H1 (cell line): ENCODE results near the gene RNF224. TPM values are rescaled to one million over a fixed set of nuclear protein-coding genes. Genes with fewer than 3 reads are reported as not detected.

Experiments
- CTCF ChIA-PET: fragments of 300-600 bp; sonication (Branson Sonifier 250); formaldehyde crosslinking; loops from one replicate; lab custom pipeline; 2021; ENCODE audit not compliant: partially characterized antibody; lab: Charles Lee
- POLR2A ChIA-PET: fragments of 300-600 bp; sonication (Branson Sonifier 250); formaldehyde crosslinking; loops from one replicate; lab custom pipeline; 2021; ENCODE audit warnings: inconsistent platforms; ENCODE audit not compliant: partially characterized antibody; lab: Charles Lee
- DNase-seq, 2 experiments: peaks; one replicate each; pipeline versions ENCODE4 v3.0.0 to v3.0.0-alpha.2; 2010 to 2022; ENCODE audit warnings: low spot score in 2 of 2, low read depth in 1 of 2, mixed read lengths in 1 of 2
- FAIRE-seq: peaks from 2 replicates; lab custom pipeline; 2011; peaks lifted over from hg19 to GRCh38; lab: Jason Lieb, UNC
- H2AFZ ChIP-seq: 2 replicates; pipeline ENCODE4 v1.8.1; 2012; ENCODE audit warnings: low read length, inconsistent platforms
- H2AK5ac ChIP-seq: 2 replicates; pipeline ENCODE4 v1.6.1; 2013; ENCODE audit warnings: low read depth, low read length
- H2BK120ac ChIP-seq: replicated peaks from 2 replicates; pipeline ENCODE3; 2013; ENCODE audit warnings: low read depth, low read length, inconsistent platforms
- H2BK12ac ChIP-seq: 2 replicates; pipeline ENCODE4 v1.6.1; 2013; ENCODE audit warnings: low read depth, low read length
- H2BK15ac ChIP-seq: 2 replicates; pipeline ENCODE4 v1.6.1; 2013; ENCODE audit warnings: low read length
- H2BK20ac ChIP-seq: 2 replicates; pipeline ENCODE4 v1.6.1; 2013; ENCODE audit warnings: low read length
- H2BK5ac ChIP-seq: 2 replicates; pipeline ENCODE4 v1.6.1; 2013; ENCODE audit warnings: low read depth, low read length
- H3K14ac ChIP-seq: 2 replicates; pipeline ENCODE4 v1.6.1; 2013; ENCODE audit warnings: inconsistent platforms; ENCODE audit not compliant: insufficient read length
- H3K18ac ChIP-seq: 2 replicates; pipeline ENCODE4 v1.6.1; 2013; ENCODE audit warnings: low read length; ENCODE audit errors: extremely low read depth
- H3K23ac ChIP-seq: 2 replicates; pipeline ENCODE4 v1.6.1; 2013; ENCODE audit warnings: inconsistent platforms; ENCODE audit not compliant: insufficient read length
- H3K23me2 ChIP-seq: 2 replicates; pipeline ENCODE4 v1.6.1; 2013; ENCODE audit warnings: low read depth, low read length
- H3K27ac ChIP-seq: 2 replicates; pipeline ENCODE4 v1.6.1; 2011; ENCODE audit warnings: low read depth, low read length, inconsistent platforms
- H3K27me3 ChIP-seq, 4 experiments: replicated peaks in 1 of 4; 1 replicate in 1 of 4; 2 replicates in 3 of 4; pipeline versions ENCODE4 v1.6.1 to v1.8.1; 2011 to 2013; ENCODE audit warnings: low read length in 3 of 4, mild to moderate bottlenecking in 3 of 4, inconsistent platforms in 2 of 4, mixed read lengths in 2 of 4, moderate library complexity in 1 of 4; ENCODE audit not compliant: control insufficient read depth in 3 of 4, insufficient read depth in 3 of 4; ENCODE audit errors: extremely low read depth in 1 of 4
- H3K36me3 ChIP-seq, 4 experiments: 2 replicates each; pipeline versions ENCODE4 v1.6.1 to v1.8.1; 2011 to 2013; ENCODE audit warnings: mild to moderate bottlenecking in 4 of 4, low read length in 3 of 4, moderate library complexity in 2 of 4, control low read depth in 1 of 4, inconsistent platforms in 1 of 4; ENCODE audit not compliant: insufficient read depth in 4 of 4, control insufficient read depth in 2 of 4
- H3K4ac ChIP-seq: replicated peaks from 2 replicates; pipeline ENCODE3; 2013; ENCODE audit warnings: low read length, low read depth, mixed read lengths, inconsistent platforms; ENCODE audit not compliant: insufficient read length
- H3K4me1 ChIP-seq, 4 experiments: replicated peaks in 1 of 4; 1 replicate in 1 of 4; 2 replicates in 3 of 4; pipeline versions ENCODE4 v1.6.1 to v1.8.1; 2011 to 2013; ENCODE audit warnings: low read length in 3 of 4, inconsistent platforms in 2 of 4, mixed read lengths in 1 of 4; ENCODE audit not compliant: insufficient read depth in 4 of 4, control insufficient read depth in 3 of 4
- H3K4me2 ChIP-seq, 2 experiments: 2 replicates each; pipeline versions ENCODE4 v1.6.1 to v1.8.1; 2011 to 2013; ENCODE audit warnings: low read depth in 2 of 2, low read length in 2 of 2, control low read depth in 1 of 2, inconsistent platforms in 1 of 2, mild to moderate bottlenecking in 1 of 2; ENCODE audit not compliant: insufficient read depth in 1 of 2
- H3K4me3 ChIP-seq, 4 experiments: fragments of 200-600, 300-600 bp in 1 of 4; sonication (generic), shearing (Covaris generic), sonication (Bioruptor Twin) in 1 of 4; 2 replicates each; pipeline versions ENCODE4 v1.5.1 to v1.8.1; 2011 to 2016; ENCODE audit warnings: low read length in 4 of 4, low read depth in 3 of 4, control low read depth in 2 of 4, inconsistent platforms in 2 of 4, mild to moderate bottlenecking in 2 of 4, mixed read lengths in 1 of 4, moderate library complexity in 1 of 4; ENCODE audit not compliant: insufficient read depth in 2 of 4; ENCODE audit errors: extremely low read depth in 1 of 4
- H3K56ac ChIP-seq: replicated peaks from 2 replicates; pipeline ENCODE3; 2013; ENCODE audit warnings: low read depth, mild to moderate bottlenecking, mixed read lengths, low read length, inconsistent platforms; ENCODE audit not compliant: insufficient read length
- H3K79me1 ChIP-seq: 2 replicates; pipeline ENCODE4 v1.6.1; 2013; ENCODE audit warnings: low read depth, low read length, control low read depth
- H3K79me2 ChIP-seq, 2 experiments: 2 replicates each; pipeline versions ENCODE4 v1.6.1 to v1.8.1; 2012 to 2013; ENCODE audit warnings: low read length in 2 of 2, mild to moderate bottlenecking in 2 of 2, inconsistent platforms in 1 of 2; ENCODE audit not compliant: insufficient read depth in 2 of 2, control insufficient read depth in 1 of 2
- H3K9ac ChIP-seq, 4 experiments: replicated peaks in 1 of 4; 1 replicate in 1 of 4; 2 replicates in 3 of 4; pipeline versions ENCODE4 v1.6.1 to v1.8.1; 2011 to 2013; ENCODE audit warnings: low read depth in 3 of 4, low read length in 3 of 4, control low read depth in 2 of 4, mild to moderate bottlenecking in 2 of 4, moderate library complexity in 2 of 4, inconsistent platforms in 1 of 4; ENCODE audit errors: extremely low read depth in 1 of 4
- H3K9me3 ChIP-seq, 2 experiments: 2 replicates each; pipeline versions ENCODE4 v1.6.1 to v1.8.1; 2012 to 2013; ENCODE audit warnings: mild to moderate bottlenecking in 2 of 2, moderate library complexity in 2 of 2, control low read depth in 1 of 2, inconsistent platforms in 1 of 2, low read depth in 1 of 2, low read length in 1 of 2, mixed read lengths in 1 of 2; ENCODE audit not compliant: insufficient read depth in 2 of 2
- H4K20me1 ChIP-seq, 2 experiments: replicated peaks in 1 of 2; 2 replicates each; pipeline versions ENCODE3 to v1.8.1; 2011 to 2013; ENCODE audit warnings: inconsistent platforms in 2 of 2, low read length in 2 of 2, mild to moderate bottlenecking in 1 of 2; ENCODE audit not compliant: insufficient read depth in 2 of 2, control insufficient read depth in 1 of 2
- H4K5ac ChIP-seq: 2 replicates; pipeline ENCODE4 v1.6.1; 2013; ENCODE audit warnings: low read length, low read depth, mixed read lengths, inconsistent platforms; ENCODE audit not compliant: insufficient read length
- H4K8ac ChIP-seq: 2 replicates; pipeline ENCODE4 v1.8.0; 2013; ENCODE audit warnings: mild to moderate bottlenecking, moderate library complexity, low read length, inconsistent platforms; ENCODE audit not compliant: insufficient read depth; ENCODE audit errors: extremely low read depth
- H4K91ac ChIP-seq: replicated peaks from 2 replicates; pipeline ENCODE3; 2013; ENCODE audit warnings: low read length, mixed read lengths, inconsistent platforms; ENCODE audit not compliant: insufficient read length
- CBX8 ChIP-seq: fragments of 300-800, 300-1000 bp; sonication (generic); IDR thresholded peaks from 2 replicates; pipeline ENCODE4 v1.7.1; 2016; ENCODE audit warnings: low read depth, low read length, borderline replicate concordance
- FOSL1 ChIP-seq: IDR thresholded peaks from 2 replicates; pipeline ENCODE4 v1.6.1; 2011; ENCODE audit warnings: mild to moderate bottlenecking, low read depth, low read length, moderate library complexity; ENCODE audit not compliant: insufficient read depth
- HDAC2 ChIP-seq, 2 experiments: fragments of 300-600 bp in 1 of 2; sonication (generic) in 1 of 2; IDR thresholded peaks; 2 replicates each; pipeline ENCODE4 v1.6.1; 2011 to 2012; ENCODE audit warnings: low read depth in 2 of 2, low read length in 2 of 2, mild to moderate bottlenecking in 2 of 2, moderate library complexity in 2 of 2, borderline replicate concordance in 1 of 2, inconsistent platforms in 1 of 2
- JUN ChIP-seq: IDR thresholded peaks from 2 replicates; pipeline ENCODE4 v1.6.1; 2011; ENCODE audit warnings: low read depth, mild to moderate bottlenecking, improper control_type of control experiment, low read length
- POLR2A ChIP-seq, 2 experiments: IDR thresholded peaks; 1 replicate in 1 of 2; 2 replicates in 1 of 2; pipeline ENCODE4 v1.6.1; 2011; ENCODE audit warnings: low read depth in 2 of 2, low read length in 2 of 2, mild to moderate bottlenecking in 2 of 2; ENCODE audit errors: control extremely low read depth in 1 of 2
- RFX5 ChIP-seq: IDR thresholded peaks from 2 replicates; pipeline ENCODE4 v1.6.1; 2011; ENCODE audit warnings: low read depth, low read length, improper control_type of control experiment, borderline replicate concordance
- SIRT6 ChIP-seq: IDR thresholded peaks from one replicate; pipeline ENCODE4 v1.7.1; 2012; ENCODE audit warnings: low read length, inconsistent platforms
- SP1 ChIP-seq: IDR thresholded peaks from 2 replicates; pipeline ENCODE4 v1.6.1; 2011; ENCODE audit warnings: low read depth, low read length
- SRF ChIP-seq: IDR thresholded peaks from 2 replicates; pipeline ENCODE4 v1.6.1; 2011; ENCODE audit warnings: mild to moderate bottlenecking, low read depth, low read length, moderate library complexity
- TAF7 ChIP-seq: optimal IDR thresholded peaks from 2 replicates; pipeline ENCODE3; 2011; ENCODE audit warnings: low read depth, mild to moderate bottlenecking, inconsistent platforms, low read length, moderate library complexity, borderline replicate concordance
- TCF12 ChIP-seq: IDR thresholded peaks from 2 replicates; pipeline ENCODE4 v1.6.1; 2011; ENCODE audit warnings: low read depth, mild to moderate bottlenecking, low read length
- YY1 ChIP-seq: IDR thresholded peaks from 2 replicates; pipeline ENCODE4 v1.6.1; 2011; ENCODE audit warnings: low read depth, mild to moderate bottlenecking, low read length
- whole genome bisulfite sequencing, 2 experiments: shearing (Covaris generic) in 1 of 2; methylation state at CpG; one replicate each; pipeline versions ENCODE4 v1.1.6 to v1.1.7; 2013 to 2015; ENCODE audit warnings: low lambda C conversion rate in 2 of 2, mixed read lengths in 2 of 2, inconsistent platforms in 1 of 2, low coverage in 1 of 2, missing lambda C conversion rate in 1 of 2; ENCODE audit not compliant: insufficient replicate concordance in 2 of 2, insufficient coverage in 1 of 2, insufficient read length in 1 of 2; ENCODE audit errors: extremely low coverage in 1 of 2, missing lambda C conversion rate in 1 of 2; 5-methylcytosine and 5-hydroxymethylcytosine counted together
- polyA plus RNA-seq, 7 experiments: library from polyadenylated mRNA; depleted of rRNA in 3 of 7; stranded (reverse) in 5 of 7; unstranded in 2 of 7; fragments of >200 nt in 5 of 7; fragments of 200-250 nt in 2 of 7; gene quantifications; 1 replicate in 5 of 7; 2 replicates in 1 of 7; 4 replicates in 1 of 7; pipeline versions ENCODE4 v1.2.1 to v1.2.3, GENCODE V29; 2011 to 2013; ENCODE audit warnings: missing spikeins in 2 of 7, mixed read lengths in 2 of 7
- total RNA-seq: library from RNA; stranded (reverse); fragmentation: NEBNext Ultra II Directional; extraction: Animal tissue kit (Norgen Biotek cat#: 25700); gene quantifications from 2 replicates; pipeline ENCODE4 v1.2.1, GENCODE V29; 2021
- TF ChIP-seq, protein P1 (sequence below): IDR thresholded peaks from 2 replicates; pipeline ENCODE4 v1.6.1; 2012; ENCODE audit warnings: inconsistent platforms

The RNF224 gene
- total and polyA plus RNA-seq, 2 of the 8 experiments (the other 6 are each of a cell fraction or from before 2014, with no cell fraction given) = 0.24 TPM; not detected in 1

DNA sequence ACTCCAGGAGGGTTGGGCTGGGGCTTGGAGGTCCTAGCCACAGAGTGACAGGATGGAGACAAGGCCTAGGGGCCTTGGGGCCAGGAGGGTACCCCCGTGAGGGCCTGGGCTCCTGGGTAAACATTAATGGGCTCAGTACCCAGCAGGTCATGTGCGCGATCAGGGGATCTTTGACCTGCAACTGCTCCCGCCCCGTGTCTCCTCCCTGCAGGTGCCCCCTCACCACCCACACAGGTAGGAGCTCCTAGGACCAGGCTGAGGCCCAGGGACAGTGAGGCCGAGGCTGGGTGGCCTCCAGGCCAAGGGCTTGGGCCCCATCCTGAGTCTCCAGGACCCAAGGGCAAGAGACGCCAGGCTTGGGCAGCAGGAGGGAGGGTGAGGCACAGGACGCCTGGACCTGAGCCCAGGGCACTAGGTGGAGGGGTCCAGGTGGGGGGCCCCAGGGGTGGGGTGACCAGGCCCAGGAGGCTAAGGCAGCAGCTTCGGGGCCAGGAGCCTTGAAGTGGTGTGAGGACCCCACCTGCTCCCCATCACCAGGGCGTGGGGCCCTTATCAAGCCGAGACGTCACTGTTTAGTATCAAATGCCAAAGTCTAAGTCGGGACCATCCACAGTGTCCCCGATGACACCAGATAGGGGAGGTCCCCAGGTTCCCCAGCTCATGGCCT lies 3.5 kb downstream of the RNF224 start, which contains the start of gene SLC34A3:
Gene SLC34A3, plus strand, starts transcription at position 197 of the 667 bp plus-strand sequence. CDS start 802 bp downstream, outside the sequence.
- POLR2A ChIA-PET = interaction anchor here (0.7 to 69.9 kb wide), 4 partner anchors 17 to 30 kb away, joined by 3 to 1462 read pairs (median 6); partner anchors contain the start of genes NELFB, STPG3, TOR4A and TPRN
- H4K91ac ChIP-seq = no peak within 1 kb of the TSS
- no peak within 1 kb of the TSS for H2BK5ac ChIP-seq
- no peak for TF ChIP-seq SP1
- no peak for TF ChIP-seq TAF7
- no peak for TF ChIP-seq CBX8
- TF ChIP-seq HDAC2 (IDR thresholded peaks at IDR 0.05; ENCODE audit: borderline replicate concordance in 1 of 2, low read depth in 2 of 2, low read length in 2 of 2) = no peak
- no peak for TF ChIP-seq POLR2A (IDR thresholded peaks at IDR 0.05; ENCODE audit: control extremely low read depth in 1 of 2, low read depth in 2 of 2, low read length in 2 of 2)
- TF ChIP-seq FOSL1 = no peak
- no peak for TF ChIP-seq YY1
- TF ChIP-seq SRF = no peak
- no peak for TF ChIP-seq JUN
- no peak for TF ChIP-seq SIRT6
- TF ChIP-seq TCF12 = no peak
- TF ChIP-seq RFX5 = no peak
- TF ChIP-seq, protein P1, sequence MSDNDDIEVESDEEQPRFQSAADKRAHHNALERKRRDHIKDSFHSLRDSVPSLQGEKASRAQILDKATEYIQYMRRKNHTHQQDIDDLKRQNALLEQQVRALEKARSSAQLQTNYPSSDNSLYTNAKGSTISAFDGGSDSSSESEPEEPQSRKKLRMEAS = no peak

More for the DNA sequence above, 3.5 kb downstream of the RNF224 start, which contains the start of gene SLC34A3:
- no peak within 1 kb of the TSS for H2BK20ac ChIP-seq
- FAIRE-seq (no peak), DNase-seq (no peak)
- CTCF ChIA-PET = interaction anchor here (0.8 to 20.2 kb wide), 5 partner anchors 11 to 201 kb away, joined by 3 to 204 read pairs (median 5); partner anchors contain the start of genes ANAPC2 and SSNA1
- H3K9me3 ChIP-seq = no peaks in the 10 kb centered on the region
- no peak within 1 kb of the TSS for H2AK5ac ChIP-seq
- no peak within 1 kb of the TSS for H2BK12ac ChIP-seq
- H3K9ac ChIP-seq = no peak within 1 kb of the TSS
- peaks cover 0 to 1% of the 10 kb centered on the region in 2 experiments for H4K20me1 ChIP-seq
- H3K14ac ChIP-seq = no peak within 1 kb of the TSS
- H3K56ac ChIP-seq = no peak within 1 kb of the TSS
- H3K4me2 ChIP-seq = no peak within 1 kb of the TSS
- no peaks in the 10 kb centered on the region; a peak in 1 of 7 replicates for H3K27me3 ChIP-seq
- peaks cover 0 to 13% (median 2%) of the 10 kb centered on the region in 4 experiments; a peak in 5 of 7 replicates for H3K4me1 ChIP-seq
- H3K27ac ChIP-seq = no peak within 1 kb of the TSS
- H3K79me2 ChIP-seq = no peaks in the 10 kb centered on the region
- H2AFZ ChIP-seq = no peak within 1 kb of the TSS
- H2BK15ac ChIP-seq = no peak within 1 kb of the TSS
- H3K79me1 ChIP-seq = no peaks in the 10 kb centered on the region
- H4K8ac ChIP-seq = peak within 1 kb of the TSS; percentile 71
- no peak within 1 kb of the TSS for H3K23ac ChIP-seq
- H3K23me2 ChIP-seq = no peaks in the 10 kb centered on the region
- 89% methylated on average over 3 of the region's 14 CpGs; no CpG with 5 or more reads in 1 of the 2 experiments for WGBS, 2 experiments
- no peak within 1 kb of the TSS for H3K4ac ChIP-seq
- H4K5ac ChIP-seq = no peak within 1 kb of the TSS
- no peak within 1 kb of the TSS for H3K18ac ChIP-seq
- no peaks in the 10 kb centered on the region for H3K36me3 ChIP-seq
- no peak within 1 kb of the TSS for H2BK120ac ChIP-seq
- H3K4me3 ChIP-seq = no peak within 1 kb of the TSS
